SW480 (cell line): ENCODE data around the gene CEP120.
A peak's percentile ranks its signal among the peaks of the same experiment; 100 is the strongest.

Experiments used
- DNase-seq: peaks from one replicate; pipeline ENCODE4 v3.0.0-alpha.2; 2016; ENCODE audit warnings: low spot score

CEP120 gene

DNA sequence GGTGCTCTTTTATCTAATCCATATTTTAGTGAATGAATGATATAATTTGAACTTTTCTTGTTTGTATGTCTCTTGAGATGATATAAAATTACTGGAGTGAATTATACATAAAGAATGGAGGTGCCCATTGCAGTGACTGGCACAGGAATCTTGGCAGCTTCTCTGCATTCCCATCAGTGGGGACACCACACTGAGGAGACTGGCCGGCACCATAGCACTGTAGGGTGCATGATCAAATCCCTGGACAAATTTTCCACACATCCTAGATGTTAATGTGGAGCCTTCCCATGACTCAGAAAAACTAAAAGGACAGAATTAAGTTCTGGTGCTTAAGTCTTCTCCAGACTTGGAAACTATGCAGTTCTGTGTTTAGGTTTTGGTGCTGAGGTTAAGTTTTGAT, 124.1 kb downstream of the CEP120 start:
- DNase-seq = no peak

DNA sequence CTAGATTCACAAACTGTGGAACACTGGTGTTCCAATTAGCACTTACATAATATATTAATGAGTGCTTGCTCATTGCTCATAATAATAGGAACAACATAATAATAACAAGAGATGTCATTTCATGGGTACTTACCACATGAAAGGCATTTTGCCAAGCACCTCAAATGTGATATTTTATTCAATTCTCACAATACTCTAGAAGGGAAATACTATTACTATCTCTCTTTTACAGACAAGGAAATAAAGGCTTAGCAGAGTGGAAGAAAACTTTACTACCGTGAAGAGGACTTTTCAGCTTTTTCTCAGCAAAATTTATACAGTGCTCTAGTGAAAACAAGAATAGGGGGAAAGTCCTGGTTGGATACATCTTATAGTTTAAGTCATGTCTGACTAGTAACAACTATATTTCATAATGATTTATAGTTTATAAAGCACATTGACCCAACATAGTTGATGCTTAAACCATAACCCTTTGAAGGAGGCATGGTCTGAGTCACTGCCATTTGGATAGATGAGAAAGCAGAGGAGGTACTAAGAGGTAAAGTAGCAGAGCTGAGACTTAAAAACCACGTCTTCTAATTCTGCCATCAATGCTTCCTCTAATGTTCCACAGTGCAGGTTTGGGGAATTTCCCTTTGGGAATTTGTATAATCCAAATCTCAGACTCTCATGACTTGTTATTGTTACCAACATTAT, 124.7 kb downstream of the CEP120 start:
- DNase-seq = no peak

DNA sequence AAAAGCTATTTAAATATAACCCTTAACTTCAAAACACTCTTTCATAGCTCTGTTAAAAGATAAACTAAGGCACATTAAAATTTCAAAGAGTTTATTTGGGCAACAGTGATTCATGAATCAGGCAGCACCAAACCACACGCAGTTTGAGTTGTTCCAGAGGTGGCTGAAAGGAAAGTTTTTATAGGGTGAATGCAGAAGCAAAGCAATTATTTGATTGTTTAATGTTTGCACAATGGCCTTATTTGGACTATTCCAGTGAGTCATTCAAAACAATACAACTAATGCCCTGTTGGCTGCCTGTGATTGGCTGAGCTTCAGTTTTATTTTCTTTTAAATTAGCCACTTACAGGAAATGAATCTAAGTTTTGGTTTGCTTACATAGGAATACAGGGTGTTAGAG, 125.3 kb downstream of the CEP120 start:
- no peak for DNase-seq

DNA sequence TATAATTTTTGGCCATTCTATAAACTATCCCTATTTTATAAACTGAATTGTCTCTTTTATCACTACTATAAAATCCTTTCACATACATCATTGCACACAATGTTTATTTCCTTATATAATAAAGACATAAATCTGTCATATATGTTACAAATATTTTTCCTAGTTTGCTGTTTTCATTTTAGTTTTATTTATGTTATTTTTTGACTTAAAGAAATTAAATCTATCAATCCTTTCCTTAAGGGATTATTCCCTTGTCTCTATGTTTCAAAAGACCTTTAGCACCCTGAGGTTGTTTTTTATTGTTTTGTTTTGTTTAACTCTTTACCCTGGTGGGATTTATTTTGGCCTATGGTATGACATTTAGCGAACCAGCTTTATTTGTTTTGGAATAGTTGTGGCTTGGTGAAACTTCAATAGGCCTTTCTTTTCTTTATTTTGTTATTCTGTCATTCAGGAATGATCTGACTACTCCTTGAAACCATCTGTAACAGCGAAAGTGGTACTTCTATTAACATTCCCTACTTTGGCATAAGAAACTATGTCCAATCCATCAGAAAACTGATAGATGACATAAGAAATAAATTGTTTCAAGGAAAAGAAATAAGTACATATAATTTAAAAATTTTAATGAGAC, 125.9 kb downstream of the CEP120 start:
- peak; percentile 9 for DNase-seq
